H9 (cell line): Measurements from ENCODE around the gene PYHIN1. TPM values are rescaled to one million over a fixed set of nuclear protein-coding genes. Genes with fewer than 3 reads are reported as not detected.

Experiments used
- DNase-seq: peaks from one replicate; pipeline ENCODE4 v3.0.0-alpha.2; 2017
- H2AFZ ChIP-seq: one replicate; pipeline ENCODE4 v1.6.1; 2013; ENCODE audit warnings: mild to moderate bottlenecking, low read length, control low read depth, moderate library complexity
- H2AK5ac ChIP-seq: 2 replicates; pipeline ENCODE4 v1.6.1; 2013; ENCODE audit warnings: low read length, control low read depth, mixed read lengths; ENCODE audit not compliant: insufficient read length
- H2BK120ac ChIP-seq: one replicate; pipeline ENCODE4 v1.6.1; 2013; ENCODE audit warnings: low read depth, mild to moderate bottlenecking, low read length, control low read depth, inconsistent platforms; ENCODE audit not compliant: poor library complexity, severe bottlenecking
- H2BK12ac ChIP-seq: 2 replicates; pipeline ENCODE4 v1.6.1; 2013; ENCODE audit warnings: low read length, control low read depth, mixed read lengths, low read depth; ENCODE audit not compliant: insufficient read length
- H2BK15ac ChIP-seq: 2 replicates; pipeline ENCODE4 v1.6.1; 2013; ENCODE audit warnings: low read depth, low read length, control low read depth
- H2BK20ac ChIP-seq: one replicate; pipeline ENCODE4 v1.6.1; 2013; ENCODE audit warnings: low read depth, mild to moderate bottlenecking, low read length, control low read depth, inconsistent platforms; ENCODE audit not compliant: poor library complexity, severe bottlenecking
- H2BK5ac ChIP-seq: 2 replicates; pipeline ENCODE4 v1.6.1; 2013; ENCODE audit warnings: low read length, control low read depth, mixed read lengths; ENCODE audit not compliant: insufficient read length
- H3K14ac ChIP-seq: 2 replicates; pipeline ENCODE4 v1.6.1; 2013; ENCODE audit warnings: low read length, control low read depth; ENCODE audit not compliant: insufficient read depth
- H3K18ac ChIP-seq: 2 replicates; pipeline ENCODE4 v1.6.1; 2013; ENCODE audit warnings: low read depth, mild to moderate bottlenecking, mixed read lengths, low read length, control low read depth; ENCODE audit not compliant: insufficient read length
- H3K23ac ChIP-seq: 2 replicates; pipeline ENCODE4 v1.6.1; 2013; ENCODE audit warnings: low read length, control low read depth, mixed read lengths, low read depth; ENCODE audit not compliant: insufficient read length
- H3K23me2 ChIP-seq: 2 replicates; pipeline ENCODE4 v1.6.1; 2013; ENCODE audit warnings: low read depth, mild to moderate bottlenecking, mixed read lengths, low read length, control low read depth; ENCODE audit not compliant: insufficient read length, poor library complexity, severe bottlenecking
- H3K27ac ChIP-seq: 2 replicates; pipeline ENCODE4 v1.5.1; 2013; ENCODE audit warnings: low read length, control low read depth, mixed read lengths, low read depth; ENCODE audit not compliant: insufficient read length
- H3K27me3 ChIP-seq: 2 replicates; pipeline ENCODE4 v1.6.1; 2013; ENCODE audit warnings: low read length, control low read depth, inconsistent platforms; ENCODE audit not compliant: insufficient read depth
- H3K4ac ChIP-seq: 2 replicates; pipeline ENCODE4 v1.6.1; 2013; ENCODE audit warnings: low read depth, mild to moderate bottlenecking, control low read depth, inconsistent platforms, low read length, moderate library complexity
- H3K4me1 ChIP-seq: 2 replicates; pipeline ENCODE4 v1.6.1; 2013; ENCODE audit warnings: low read length, control low read depth, inconsistent platforms; ENCODE audit not compliant: insufficient read depth
- H3K4me2 ChIP-seq: 2 replicates; pipeline ENCODE4 v1.6.1; 2013; ENCODE audit warnings: low read length, control low read depth, mixed read lengths; ENCODE audit not compliant: insufficient read length, insufficient read depth
- H3K56ac ChIP-seq: 2 replicates; pipeline ENCODE4 v1.6.1; 2013; ENCODE audit warnings: low read depth, mild to moderate bottlenecking, mixed read lengths, low read length, control low read depth; ENCODE audit not compliant: insufficient read length
- H3K79me1 ChIP-seq: 2 replicates; pipeline ENCODE4 v1.6.1; 2013; ENCODE audit warnings: low read depth, mild to moderate bottlenecking, moderate library complexity, low read length, control low read depth, inconsistent platforms; ENCODE audit not compliant: insufficient read depth, poor library complexity, severe bottlenecking
- H3K79me2 ChIP-seq: 2 replicates; pipeline ENCODE4 v1.6.1; 2013; ENCODE audit warnings: low read length, control low read depth, inconsistent platforms; ENCODE audit not compliant: insufficient read depth
- H3K9ac ChIP-seq: 2 replicates; pipeline ENCODE4 v1.6.1; 2013; ENCODE audit warnings: low read length, control low read depth, mixed read lengths; ENCODE audit not compliant: insufficient read length; ENCODE audit errors: extremely low read depth
- H3K9me3 ChIP-seq: one replicate; pipeline ENCODE4 v1.6.1; 2013; ENCODE audit warnings: low read depth, low read length, inconsistent platforms; ENCODE audit not compliant: control insufficient read depth
- H3T11ph ChIP-seq: one replicate; pipeline ENCODE4 v1.6.1; 2013; ENCODE audit warnings: mild to moderate bottlenecking, low read length, control low read depth, inconsistent platforms
- H4K20me1 ChIP-seq: one replicate; pipeline ENCODE4 v1.6.1; 2013; ENCODE audit not compliant: control insufficient read depth, insufficient read length, insufficient read depth
- H4K5ac ChIP-seq: 2 replicates; pipeline ENCODE4 v1.6.1; 2013; ENCODE audit warnings: low read depth, mild to moderate bottlenecking, mixed read lengths, low read length, control low read depth; ENCODE audit not compliant: insufficient read length
- H4K8ac ChIP-seq: replicated peaks from 2 replicates; pipeline ENCODE4 v1.6.1; 2013; ENCODE audit warnings: low read length, control low read depth, mixed read lengths, low read depth; ENCODE audit not compliant: insufficient read length
- H4K91ac ChIP-seq: 2 replicates; pipeline ENCODE4 v1.6.1; 2013; ENCODE audit warnings: low read depth, mild to moderate bottlenecking, moderate library complexity, mixed read lengths, low read length, control low read depth; ENCODE audit not compliant: insufficient read length
- H3K27ac Mint-ChIP-seq, 3 experiments: 2 replicates in 2 of 3; 3 replicates in 1 of 3; pipeline ENCODE4 v1.8.0; 2020 to 2021; ENCODE audit warnings: mixed read lengths in 3 of 3, mild to moderate bottlenecking in 1 of 3, moderate library complexity in 1 of 3
- H3K27me3 Mint-ChIP-seq: 2 replicates; pipeline ENCODE4 v1.8.0; 2021; ENCODE audit warnings: low read depth, mild to moderate bottlenecking, moderate library complexity, mixed read lengths
- H3K36me3 Mint-ChIP-seq, 3 experiments: 2 replicates in 2 of 3; 3 replicates in 1 of 3; pipeline ENCODE4 v1.8.0; 2020 to 2021; ENCODE audit warnings: low read depth in 3 of 3, mixed read lengths in 3 of 3; ENCODE audit not compliant: insufficient read depth in 1 of 3
- H3K4me1 Mint-ChIP-seq, 2 experiments: 2 replicates each; pipeline ENCODE4 v1.8.0; 2020; ENCODE audit warnings: mixed read lengths in 2 of 2
- H3K4me3 Mint-ChIP-seq, 2 experiments: 2 replicates in 1 of 2; 3 replicates in 1 of 2; pipeline ENCODE4 v1.8.0; 2020 to 2021; ENCODE audit warnings: mild to moderate bottlenecking in 2 of 2, mixed read lengths in 2 of 2, moderate library complexity in 1 of 2
- H3K9me3 Mint-ChIP-seq, 2 experiments: 2 replicates in 1 of 2; 3 replicates in 1 of 2; pipeline ENCODE4 v1.8.0; 2020; ENCODE audit warnings: mild to moderate bottlenecking in 2 of 2, mixed read lengths in 2 of 2, moderate library complexity in 1 of 2
- WGBS: extraction: QIAGEN DNeasy Blood & Tissue Kit; methylation state at CpG from one replicate; pipeline ENCODE4 v1.1.7; 2013; ENCODE audit warnings: missing lambda C conversion rate, low lambda C conversion rate, mixed read lengths; ENCODE audit not compliant: insufficient read length; ENCODE audit errors: extremely low coverage; 5-methylcytosine and 5-hydroxymethylcytosine counted together
- long read RNA-seq: library from polyadenylated mRNA; unstranded; transcript quantifications from one replicate; pipeline ENCODE4 v2.0.0, GENCODE V29; 2020
- total RNA-seq: library from RNA; stranded (reverse); gene quantifications from 2 replicates; pipeline ENCODE4 v1.2.1, GENCODE V29; 2021
- TF ChIP-seq, protein P1 (sequence below): fragments of 200-600 bp; sonication (generic); conservative IDR thresholded peaks from 3 replicates; pipeline ENCODE4 v1.8.0; 2021; ENCODE audit warnings: antibody characterized with exemption, mild to moderate bottlenecking

The PYHIN1 gene
- total RNA-seq: not detected in 2 replicates
- long read RNA-seq: 0 reads

DNA sequence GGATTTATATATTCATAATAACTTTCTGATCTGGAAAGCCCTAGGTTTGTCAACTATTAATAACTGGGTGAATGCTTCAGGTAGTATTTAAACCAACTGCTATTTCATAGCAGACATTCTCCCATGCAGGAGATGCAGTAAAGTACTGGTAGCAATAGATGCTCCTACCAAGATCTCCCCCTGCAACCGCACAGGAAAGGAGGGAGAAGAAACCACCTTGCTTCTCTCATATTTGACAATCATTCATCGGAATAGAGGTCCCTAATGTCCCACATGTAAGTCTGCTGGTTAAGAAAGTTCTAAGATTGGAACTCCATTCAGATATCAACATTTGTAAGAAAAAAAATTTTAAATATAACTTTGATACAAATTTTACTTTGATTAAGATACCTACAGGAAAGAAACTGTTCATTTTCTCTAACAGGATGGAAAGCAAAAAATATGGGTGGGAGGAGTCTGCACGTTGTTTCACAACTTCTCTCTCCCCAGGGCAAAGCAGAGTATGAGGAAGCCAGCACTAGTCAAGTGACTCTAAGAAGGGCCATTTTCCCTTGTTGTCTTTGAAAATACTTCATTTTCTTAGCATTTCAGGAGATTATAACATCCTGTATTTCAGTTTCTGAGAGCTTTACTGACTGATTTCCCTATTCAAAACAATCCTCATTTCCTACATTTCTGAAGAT lies at the start of gene PYHIN1:
TSS of gene PYHIN1 (plus strand) at position 498 of the 683 bp plus-strand sequence. CDS start 5,359 bp downstream, outside the sequence.
- Histone ChIP-seq H3K56ac (no peak within 1 kb of the TSS), H2BK12ac (no peak within 1 kb of the TSS), H3K4me2 (no peak within 1 kb of the TSS), H3K14ac (no peak within 1 kb of the TSS), H2AK5ac (no peak within 1 kb of the TSS), H4K20me1 (no peaks in the 10 kb centered on the region), H3K4ac (no peak within 1 kb of the TSS), H2BK5ac (no peak within 1 kb of the TSS), H4K5ac (no peak within 1 kb of the TSS), H4K91ac (no peak within 1 kb of the TSS), H3T11ph (no peak within 1 kb of the TSS), H3K23ac (no peak within 1 kb of the TSS), H3K18ac (no peak within 1 kb of the TSS), H4K8ac (no peak within 1 kb of the TSS), H3K27ac (no peak within 1 kb of the TSS), H2AFZ (no peak within 1 kb of the TSS), H2BK15ac (no peak within 1 kb of the TSS), H3K27me3 (no peaks in the 10 kb centered on the region), H3K9me3 (no peaks in the 10 kb centered on the region), H3K79me2 (no peaks in the 10 kb centered on the region), H3K23me2 (no peaks in the 10 kb centered on the region), H3K79me1 (no peaks in the 10 kb centered on the region), H2BK20ac (no peak within 1 kb of the TSS), H2BK120ac (no peak within 1 kb of the TSS), H3K4me1 (no peaks in the 10 kb centered on the region), H3K9ac (no peak within 1 kb of the TSS)
- no peaks in the 10 kb centered on the region; the same call in 1 of the 2 replicates for H3K27me3 Mint-ChIP-seq
- no peak for DNase-seq
- whole genome bisulfite sequencing: no CpG with 5 or more reads among the region's 3 CpGs
- no peak within 1 kb of the TSS for H3K27ac Mint-ChIP-seq
- H3K36me3 Mint-ChIP-seq: peaks cover 0 to 10% (median 0%) of the 10 kb centered on the region in 3 experiments; a peak in 4 of 7 replicates
- H3K4me1 Mint-ChIP-seq: peaks cover 0 to 4% of the 10 kb centered on the region in 2 experiments; a peak in 2 of 4 replicates
- peaks cover 11% of the 10 kb centered on the region in 2 experiments; a peak in 4 of 5 replicates for H3K9me3 Mint-ChIP-seq
- TF ChIP-seq, protein P1, sequence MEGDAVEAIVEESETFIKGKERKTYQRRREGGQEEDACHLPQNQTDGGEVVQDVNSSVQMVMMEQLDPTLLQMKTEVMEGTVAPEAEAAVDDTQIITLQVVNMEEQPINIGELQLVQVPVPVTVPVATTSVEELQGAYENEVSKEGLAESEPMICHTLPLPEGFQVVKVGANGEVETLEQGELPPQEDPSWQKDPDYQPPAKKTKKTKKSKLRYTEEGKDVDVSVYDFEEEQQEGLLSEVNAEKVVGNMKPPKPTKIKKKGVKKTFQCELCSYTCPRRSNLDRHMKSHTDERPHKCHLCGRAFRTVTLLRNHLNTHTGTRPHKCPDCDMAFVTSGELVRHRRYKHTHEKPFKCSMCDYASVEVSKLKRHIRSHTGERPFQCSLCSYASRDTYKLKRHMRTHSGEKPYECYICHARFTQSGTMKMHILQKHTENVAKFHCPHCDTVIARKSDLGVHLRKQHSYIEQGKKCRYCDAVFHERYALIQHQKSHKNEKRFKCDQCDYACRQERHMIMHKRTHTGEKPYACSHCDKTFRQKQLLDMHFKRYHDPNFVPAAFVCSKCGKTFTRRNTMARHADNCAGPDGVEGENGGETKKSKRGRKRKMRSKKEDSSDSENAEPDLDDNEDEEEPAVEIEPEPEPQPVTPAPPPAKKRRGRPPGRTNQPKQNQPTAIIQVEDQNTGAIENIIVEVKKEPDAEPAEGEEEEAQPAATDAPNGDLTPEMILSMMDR: no peak
- no peak within 1 kb of the TSS for H3K4me3 Mint-ChIP-seq
